MV-4-11 (cell line): ENCODE data around the gene RNF213.
A peak's percentile ranks its signal among the peaks of the same experiment; 100 is the strongest.
"Not testable (repeated sequence)": the region's sequence is repeated elsewhere in the genome, so short reads cannot be mapped to it uniquely, and the experiment has no call there.

ENCODE experiments used
- DNase-seq: peaks from one replicate; lab custom pipeline; 2025; lab: John Stamatoyannopoulos, UW

RNF213 gene

GRCh38 chr17:80320496-80320895 lies 59.8 kb downstream of the RNF213 start:
- no peak for DNase-seq

- no peak for DNase-seq
Observed at GRCh38 chr17:80322864-80323263, 62.2 kb downstream of the RNF213 start.

GRCh38 chr17:80323982-80324381 lies 63.3 kb downstream of the RNF213 start:
- peak; percentile 76 for DNase-seq

GRCh38 chr17:80327518-80327917 lies 66.9 kb downstream of the RNF213 start:
- peak; percentile 80 for DNase-seq

- peak; percentile 51 for DNase-seq
Observed at GRCh38 chr17:80328634-80329380, 68.2 kb downstream of the RNF213 start.

GRCh38 chr17:80329421-80329820 lies 68.8 kb downstream of the RNF213 start:
- DNase-seq: not testable (repeated sequence)

GRCh38 chr17:80330276-80330675 lies 69.6 kb downstream of the RNF213 start:
- DNase-seq: no peak

GRCh38 chr17:80330938-80331337 lies 70.3 kb downstream of the RNF213 start:
- not testable (repeated sequence) for DNase-seq

GRCh38 chr17:80331820-80332219 lies 71.2 kb downstream of the RNF213 start:
- DNase-seq: no peak

- DNase-seq: no peak
Observed at GRCh38 chr17:80337195-80337895, 76.7 kb downstream of the RNF213 start.

- no peak for DNase-seq
Observed at GRCh38 chr17:80339118-80339517, 78.5 kb downstream of the RNF213 start.

GRCh38 chr17:80339731-80340456 lies 79.2 kb downstream of the RNF213 start:
- no peak for DNase-seq

- no peak for DNase-seq
Observed at GRCh38 chr17:80345321-80345720, 84.7 kb downstream of the RNF213 start.

GRCh38 chr17:80345841-80346497 lies 85.3 kb downstream of the RNF213 start:
- DNase-seq: no peak

GRCh38 chr17:80346498-80347275 lies 86.0 kb downstream of the RNF213 start:
- DNase-seq: no peak

GRCh38 chr17:80347536-80347935 lies 86.9 kb downstream of the RNF213 start:
- DNase-seq: no peak

GRCh38 chr17:80347948-80348351 lies 87.3 kb downstream of the RNF213 start:
- no peak for DNase-seq

- no peak for DNase-seq
Observed at GRCh38 chr17:80348551-80349150, 88.0 kb downstream of the RNF213 start.

GRCh38 chr17:80349151-80349651 lies 88.5 kb downstream of the RNF213 start:
- peak; percentile 41 for DNase-seq

GRCh38 chr17:80349751-80350150 lies 89.1 kb downstream of the RNF213 start:
- no peak for DNase-seq
